GM19035 (cell line): ENCODE data around the gene PDE4D.
A peak's percentile ranks its signal among the peaks of the same experiment; 100 is the strongest.

Source experiments
- ATAC-seq: cut with Tn5 transposase; IDR thresholded peaks from one replicate; pipeline ENCODE4 v1.9.1; 2021; ENCODE audit not compliant: unreplicated experiment

The PDE4D gene

GRCh38 chr5:59840200-59840601, 53.3 kb downstream of the PDE4D start:
- no peak for ATAC-seq

GRCh38 chr5:59838989-59839388, 54.5 kb downstream of the PDE4D start:
- ATAC-seq: no peak

GRCh38 chr5:59838067-59838466, 55.5 kb downstream of the PDE4D start:
- ATAC-seq: no peak

- ATAC-seq: no peak
These were observed 56.5 kb downstream of the PDE4D start for GRCh38 chr5:59837071-59837470.

- no peak for ATAC-seq
These were observed 57.7 kb downstream of the PDE4D start for GRCh38 chr5:59835800-59836199.

GRCh38 chr5:59833448-59833847, 60.1 kb downstream of the PDE4D start:
- ATAC-seq: no peak

GRCh38 chr5:59832577-59833301, 60.8 kb downstream of the PDE4D start:
- no peak for ATAC-seq

GRCh38 chr5:59831326-59832010, 62.1 kb downstream of the PDE4D start:
- ATAC-seq: no peak

- ATAC-seq: no peak
These were observed 62.9 kb downstream of the PDE4D start for GRCh38 chr5:59830536-59831200.

- ATAC-seq: no peak
These were observed 63.6 kb downstream of the PDE4D start for GRCh38 chr5:59829922-59830321.

- no peak for ATAC-seq
These were observed 64.1 kb downstream of the PDE4D start for GRCh38 chr5:59829386-59829785.

GRCh38 chr5:59828623-59829022, 64.9 kb downstream of the PDE4D start:
- ATAC-seq: no peak

GRCh38 chr5:59826996-59827395, 66.5 kb downstream of the PDE4D start:
- ATAC-seq: no peak

- no peak for ATAC-seq
These were observed 70.1 kb downstream of the PDE4D start for GRCh38 chr5:59823420-59823819.

GRCh38 chr5:59819806-59820205, 73.7 kb downstream of the PDE4D start:
- no peak for ATAC-seq

GRCh38 chr5:59817536-59817935, 76.0 kb downstream of the PDE4D start:
- no peak for ATAC-seq

GRCh38 chr5:59816654-59817300, 76.7 kb downstream of the PDE4D start:
- no peak for ATAC-seq

GRCh38 chr5:59814537-59814872, 79.0 kb downstream of the PDE4D start:
- ATAC-seq: no peak

- peak; percentile 62 for ATAC-seq
These were observed 79.6 kb downstream of the PDE4D start for GRCh38 chr5:59813761-59814536.

GRCh38 chr5:59810041-59810440, 83.5 kb downstream of the PDE4D start:
- ATAC-seq: peak; percentile 57

GRCh38 chr5:59807806-59808205, 85.7 kb downstream of the PDE4D start:
- ATAC-seq: no peak
